ENCODE measurements around the gene CLIP1.

DNA sequence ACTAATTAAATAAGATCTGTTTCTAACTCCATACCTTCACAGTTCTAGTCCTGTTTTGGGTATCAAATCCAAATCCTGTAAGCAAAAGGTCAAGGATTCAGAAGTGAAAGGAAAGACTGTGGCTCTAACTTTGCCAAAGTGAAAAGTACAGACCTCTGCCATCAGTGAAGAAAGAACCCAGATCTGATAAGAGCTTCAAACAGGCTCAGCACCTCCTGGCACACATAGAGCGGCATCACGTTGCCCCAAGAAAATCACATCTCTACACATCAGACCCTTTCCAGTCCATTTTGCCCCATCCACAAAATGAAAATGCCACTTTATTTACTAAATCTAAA, 23.2 kb downstream of the CLIP1 start:
- TF ChIP-seq, protein P1, sequence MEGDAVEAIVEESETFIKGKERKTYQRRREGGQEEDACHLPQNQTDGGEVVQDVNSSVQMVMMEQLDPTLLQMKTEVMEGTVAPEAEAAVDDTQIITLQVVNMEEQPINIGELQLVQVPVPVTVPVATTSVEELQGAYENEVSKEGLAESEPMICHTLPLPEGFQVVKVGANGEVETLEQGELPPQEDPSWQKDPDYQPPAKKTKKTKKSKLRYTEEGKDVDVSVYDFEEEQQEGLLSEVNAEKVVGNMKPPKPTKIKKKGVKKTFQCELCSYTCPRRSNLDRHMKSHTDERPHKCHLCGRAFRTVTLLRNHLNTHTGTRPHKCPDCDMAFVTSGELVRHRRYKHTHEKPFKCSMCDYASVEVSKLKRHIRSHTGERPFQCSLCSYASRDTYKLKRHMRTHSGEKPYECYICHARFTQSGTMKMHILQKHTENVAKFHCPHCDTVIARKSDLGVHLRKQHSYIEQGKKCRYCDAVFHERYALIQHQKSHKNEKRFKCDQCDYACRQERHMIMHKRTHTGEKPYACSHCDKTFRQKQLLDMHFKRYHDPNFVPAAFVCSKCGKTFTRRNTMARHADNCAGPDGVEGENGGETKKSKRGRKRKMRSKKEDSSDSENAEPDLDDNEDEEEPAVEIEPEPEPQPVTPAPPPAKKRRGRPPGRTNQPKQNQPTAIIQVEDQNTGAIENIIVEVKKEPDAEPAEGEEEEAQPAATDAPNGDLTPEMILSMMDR (IDR thresholded peaks at IDR 0.05; ENCODE audit: low read depth, low read length, poor library complexity, severe bottlenecking), result no peak
- TF ChIP-seq EZH2phosphoT487 (IDR thresholded peaks at IDR 0.05; ENCODE audit: borderline replicate concordance, low read length), result no peak
